GM12865 (cell line): ENCODE data around the gene ATP6AP1.

Experiments
- DNase-seq: peaks from one replicate; pipeline ENCODE4 v3.0.0; 2010; ENCODE audit warnings: low read depth
- H3K4me3 ChIP-seq: 2 replicates; pipeline ENCODE4 v1.5.1; 2011; ENCODE audit warnings: mild to moderate bottlenecking, low read depth, low read length, control low read depth
- TF ChIP-seq, protein P1 (sequence below): IDR thresholded peaks from 2 replicates; pipeline ENCODE4 v1.5.1; 2011; ENCODE audit warnings: low read length, control low read depth, low read depth, inconsistent platforms; ENCODE audit not compliant: insufficient read depth; ENCODE audit errors: missing control alignments

The ATP6AP1 gene

DNA sequence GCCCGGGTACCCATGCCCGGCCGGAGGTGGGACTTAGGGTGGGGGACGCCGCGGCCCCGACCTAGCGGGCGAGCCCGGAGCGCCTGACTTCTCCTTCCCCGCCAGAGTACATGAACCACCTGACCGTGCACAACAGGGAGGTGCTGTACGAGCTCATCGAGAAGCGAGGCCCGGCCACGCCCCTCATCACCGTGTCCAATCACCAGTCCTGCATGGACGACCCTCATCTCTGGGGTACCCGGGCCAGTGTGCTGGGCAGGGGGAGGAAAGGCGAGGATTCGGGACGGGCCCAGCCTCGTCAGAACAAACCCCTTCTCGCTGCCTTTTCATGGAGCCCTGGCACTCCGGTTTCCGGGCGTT lies 16.5 kb upstream of the ATP6AP1 start:
- H3K4me3 ChIP-seq, result peak overlapping the region; percentile 54
- TF ChIP-seq, protein P1, sequence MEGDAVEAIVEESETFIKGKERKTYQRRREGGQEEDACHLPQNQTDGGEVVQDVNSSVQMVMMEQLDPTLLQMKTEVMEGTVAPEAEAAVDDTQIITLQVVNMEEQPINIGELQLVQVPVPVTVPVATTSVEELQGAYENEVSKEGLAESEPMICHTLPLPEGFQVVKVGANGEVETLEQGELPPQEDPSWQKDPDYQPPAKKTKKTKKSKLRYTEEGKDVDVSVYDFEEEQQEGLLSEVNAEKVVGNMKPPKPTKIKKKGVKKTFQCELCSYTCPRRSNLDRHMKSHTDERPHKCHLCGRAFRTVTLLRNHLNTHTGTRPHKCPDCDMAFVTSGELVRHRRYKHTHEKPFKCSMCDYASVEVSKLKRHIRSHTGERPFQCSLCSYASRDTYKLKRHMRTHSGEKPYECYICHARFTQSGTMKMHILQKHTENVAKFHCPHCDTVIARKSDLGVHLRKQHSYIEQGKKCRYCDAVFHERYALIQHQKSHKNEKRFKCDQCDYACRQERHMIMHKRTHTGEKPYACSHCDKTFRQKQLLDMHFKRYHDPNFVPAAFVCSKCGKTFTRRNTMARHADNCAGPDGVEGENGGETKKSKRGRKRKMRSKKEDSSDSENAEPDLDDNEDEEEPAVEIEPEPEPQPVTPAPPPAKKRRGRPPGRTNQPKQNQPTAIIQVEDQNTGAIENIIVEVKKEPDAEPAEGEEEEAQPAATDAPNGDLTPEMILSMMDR, result no peak
- peak; percentile 73 for DNase-seq

DNA sequence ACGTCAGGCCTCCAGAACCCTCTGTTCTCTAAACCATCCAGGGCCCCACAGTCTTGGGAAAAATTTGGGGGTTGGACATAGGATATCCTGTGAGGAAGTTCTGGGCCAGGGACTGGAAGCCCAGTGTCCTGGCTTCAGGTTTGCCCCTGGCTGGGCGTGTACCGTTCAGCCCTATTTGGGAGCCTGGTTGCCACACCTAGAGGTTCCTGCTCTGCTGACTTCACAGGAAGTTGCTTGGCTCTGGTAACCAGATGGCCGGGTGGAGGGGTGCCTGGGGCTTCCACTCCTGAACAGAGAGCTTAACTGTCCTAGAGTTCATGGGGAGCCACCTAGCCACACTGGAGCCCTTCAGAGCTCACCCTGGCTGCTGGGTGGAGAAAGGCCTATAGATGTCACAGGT lies 16.0 kb upstream of the ATP6AP1 start:
- peak; percentile 48 for DNase-seq
- TF ChIP-seq, protein P1, result no peak
- H3K4me3 ChIP-seq, result peak overlapping the region; percentile 54

DNA sequence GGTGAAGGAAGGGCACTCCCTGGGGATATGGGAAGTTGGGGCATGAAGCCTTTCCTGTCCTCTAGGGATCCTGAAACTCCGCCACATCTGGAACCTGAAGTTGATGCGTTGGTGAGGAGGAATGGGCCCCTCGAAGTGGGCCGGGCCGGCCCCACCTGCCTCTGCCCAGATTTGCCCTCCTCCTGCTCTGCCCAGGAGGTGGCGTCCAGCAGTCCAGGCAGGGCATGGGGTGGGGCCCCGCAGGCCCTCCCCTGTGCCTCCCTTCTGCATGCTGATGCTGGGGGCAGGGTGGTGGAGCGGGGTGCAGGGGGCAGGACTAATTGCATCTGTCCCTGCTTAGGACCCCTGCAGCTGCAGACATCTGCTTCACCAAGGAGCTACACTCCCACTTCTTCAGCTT lies 15.3 kb upstream of the ATP6AP1 start:
- TF ChIP-seq, protein P1, result no peak
- DNase-seq, result no peak
- H3K4me3 ChIP-seq, result no peak overlapping the region

DNA sequence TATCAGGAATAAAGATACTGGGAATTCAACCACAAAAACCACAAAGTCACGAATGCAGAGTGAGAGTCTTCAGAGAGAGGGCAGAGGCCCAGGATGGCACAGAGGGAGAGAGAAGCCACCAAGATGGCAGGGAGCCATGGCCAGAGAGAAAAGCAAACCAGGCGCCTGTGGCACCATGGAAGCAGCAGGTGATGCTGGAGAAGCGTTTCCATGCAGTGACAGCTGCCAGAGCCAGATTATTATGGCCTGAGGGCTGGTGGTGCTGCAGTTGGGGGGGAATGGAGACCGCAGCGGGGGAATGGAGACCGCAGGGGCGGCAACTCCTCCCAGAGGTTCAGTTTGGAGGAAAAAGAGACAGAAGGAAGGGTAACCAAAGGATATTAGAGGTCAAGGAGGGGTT lies 11.3 kb upstream of the ATP6AP1 start:
- TF ChIP-seq, protein P1, result no peak
- no peak overlapping the region for H3K4me3 ChIP-seq
- DNase-seq, result no peak

DNA sequence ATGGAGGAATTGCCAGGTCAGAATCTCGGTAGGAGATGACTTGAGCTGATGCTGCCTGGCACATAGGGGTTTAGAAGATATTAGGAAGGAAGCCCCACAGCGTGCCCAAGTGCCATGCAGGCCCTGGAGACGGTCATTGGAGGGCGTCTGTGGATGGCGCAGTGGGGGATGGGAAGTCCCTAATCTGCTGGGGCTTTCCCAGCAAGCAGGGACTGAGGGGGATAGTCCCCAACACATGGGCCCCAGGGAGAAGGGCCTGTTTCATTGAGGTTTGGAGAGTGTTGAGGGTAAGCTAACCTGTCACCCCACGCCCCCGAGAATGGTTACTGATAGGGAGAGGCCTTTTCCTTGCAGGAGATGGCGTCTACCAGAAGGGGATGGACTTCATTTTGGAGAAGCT lies 9.3 kb upstream of the ATP6AP1 start:
- TF ChIP-seq, protein P1, result no peak
- peak; percentile 63 for DNase-seq
- H3K4me3 ChIP-seq, result no peak overlapping the region; the same call in 1 of the 2 replicates

DNA sequence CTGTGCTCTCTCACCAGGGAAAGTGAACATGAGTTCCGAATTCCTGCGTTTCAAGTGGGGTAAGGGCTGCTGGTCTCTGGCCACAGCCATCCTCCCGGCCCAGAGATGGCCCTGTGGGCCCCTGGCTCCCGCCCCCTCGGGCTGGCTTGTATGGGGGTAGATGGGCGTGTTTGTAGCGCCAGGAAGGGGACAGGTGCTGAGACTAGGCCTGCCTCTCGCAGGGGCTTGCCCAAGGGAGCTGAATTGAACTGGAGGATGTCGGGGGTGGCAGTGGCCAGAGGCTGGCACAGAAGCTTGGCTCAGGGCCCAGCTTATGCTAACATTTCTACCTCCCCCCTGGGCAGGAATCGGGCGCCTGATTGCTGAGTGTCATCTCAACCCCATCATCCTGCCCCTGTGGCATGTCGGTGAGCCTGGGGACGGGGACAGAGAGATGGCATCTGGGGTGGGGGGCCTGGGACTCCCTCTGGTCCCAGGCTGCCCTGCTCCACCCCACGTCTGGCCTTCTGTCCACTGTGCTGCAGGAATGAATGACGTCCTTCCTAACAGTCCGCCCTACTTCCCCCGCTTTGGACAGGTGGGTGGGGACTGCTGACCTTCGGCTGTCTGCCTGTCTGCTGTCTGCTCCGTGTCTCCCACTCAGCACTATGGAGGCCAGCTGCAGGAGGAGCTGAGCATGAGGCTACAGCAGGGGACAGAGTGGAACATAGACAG lies 8.6 kb upstream of the ATP6AP1 start:
- peak overlapping the region; percentile 8 for H3K4me3 ChIP-seq
- TF ChIP-seq, protein P1, result no peak
- no peak for DNase-seq

DNA sequence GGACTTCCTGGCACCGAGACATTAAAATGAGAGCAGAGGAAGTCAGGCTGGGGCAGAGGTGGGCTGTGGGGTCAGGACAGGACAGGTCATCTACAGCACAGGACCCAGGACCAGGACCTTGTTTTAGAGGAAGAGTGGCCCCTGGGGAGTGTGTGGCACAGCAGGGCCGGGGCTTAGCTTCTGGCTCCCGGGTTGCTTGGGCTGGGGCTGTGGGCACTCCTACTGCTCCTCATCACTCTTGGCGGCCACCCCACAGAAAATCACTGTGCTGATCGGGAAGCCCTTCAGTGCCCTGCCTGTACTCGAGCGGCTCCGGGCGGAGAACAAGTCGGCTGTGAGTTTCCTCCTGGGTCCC lies 8.1 kb upstream of the ATP6AP1 start:
- TF ChIP-seq, protein P1, result no peak
- no peak for DNase-seq

More for the DNA sequence above, 8.1 kb upstream of the ATP6AP1 start:
- H3K4me3 ChIP-seq, result no peak overlapping the region
